WTC11 (cell line): ENCODE results near the gene CLEC20A. TPM values are rescaled to one million over a fixed set of nuclear protein-coding genes. Genes with fewer than 3 reads are reported as not detected.

ENCODE experiments used
- ATF1 ChIP-seq: sonication (generic); formaldehyde crosslinking; IDR thresholded peaks from 2 replicates; pipeline ENCODE4 v1.8.1; 2023; ENCODE audit warnings: mild to moderate bottlenecking, moderate library complexity, missing genetic modification reagents
- ESRRA ChIP-seq: sonication (generic); formaldehyde crosslinking; IDR thresholded peaks from 2 replicates; pipeline ENCODE4 v1.8.1; 2022; ENCODE audit warnings: mild to moderate bottlenecking, missing genetic modification reagents, borderline replicate concordance
- ETV6 ChIP-seq: sonication (generic); formaldehyde crosslinking; IDR thresholded peaks from 2 replicates; pipeline ENCODE4 v1.8.1; 2022; ENCODE audit warnings: mild to moderate bottlenecking, missing genetic modification reagents
- FOXK1 ChIP-seq: sonication (generic); formaldehyde crosslinking; IDR thresholded peaks from 2 replicates; pipeline ENCODE4 v1.8.0; 2022; ENCODE audit warnings: mild to moderate bottlenecking, moderate library complexity, missing genetic modification reagents
- GABPB1 ChIP-seq: sonication (generic); formaldehyde crosslinking; IDR thresholded peaks from 2 replicates; pipeline ENCODE4 v1.8.1; 2023; ENCODE audit warnings: mild to moderate bottlenecking, missing genetic modification reagents
- NFE2L1 ChIP-seq: sonication (generic); formaldehyde crosslinking; IDR thresholded peaks from 2 replicates; pipeline ENCODE4 v1.8.1; 2023; ENCODE audit warnings: missing genetic modification reagents
- NR1H2 ChIP-seq: sonication (generic); formaldehyde crosslinking; IDR thresholded peaks from 2 replicates; pipeline ENCODE4 v1.9.0; 2021; ENCODE audit warnings: mild to moderate bottlenecking, moderate library complexity, missing genetic modification reagents
- SMAD3 ChIP-seq: sonication (generic); formaldehyde crosslinking; IDR thresholded peaks from 2 replicates; pipeline ENCODE4 v1.8.0; 2022; ENCODE audit warnings: missing genetic modification reagents, mild to moderate bottlenecking, borderline replicate concordance
- STAT6 ChIP-seq: sonication (generic); formaldehyde crosslinking; conservative IDR thresholded peaks from 2 replicates; pipeline ENCODE4 v1.8.1; 2023; ENCODE audit warnings: mild to moderate bottlenecking, low read depth, missing genetic modification reagents, moderate library complexity
- ZNF232 ChIP-seq: sonication (generic); formaldehyde crosslinking; IDR thresholded peaks from 2 replicates; pipeline ENCODE4 v1.8.0; 2022; ENCODE audit warnings: mild to moderate bottlenecking, missing genetic modification reagents
- ZNF671 ChIP-seq: fragments of 250-450 bp; sonication (Bioruptor Pico); IDR thresholded peaks from 2 replicates; pipeline ENCODE4 v1.8.0; 2021; ENCODE audit warnings: mild to moderate bottlenecking
- ZSCAN18 ChIP-seq: fragments of 250-450 bp; sonication (Bioruptor Pico); IDR thresholded peaks from 2 replicates; pipeline ENCODE4 v2.1.2; 2022; ENCODE audit warnings: mild to moderate bottlenecking, moderate library complexity
- total RNA-seq: library from RNA; stranded (reverse); gene quantifications from 3 replicates; pipeline ENCODE4 v1.2.3, GENCODE V29; 2021
- TF ChIP-seq, protein P1 (sequence below): fragments of 250-450 bp; sonication (Bioruptor Pico); IDR thresholded peaks from 2 replicates; pipeline ENCODE4 v1.9.0; 2021; ENCODE audit warnings: mild to moderate bottlenecking, borderline replicate concordance
- TF ChIP-seq, protein P2 (sequence below): fragments of 250-450 bp; sonication (Bioruptor Pico); IDR thresholded peaks from 2 replicates; pipeline ENCODE4 v1.9.0; 2021; ENCODE audit warnings: mild to moderate bottlenecking

Gene CLEC20A
- total RNA-seq, 1 experiment from 2014 or later, result not detected

GRCh38 chr1:178542554-178543289 lies 46.0 kb upstream of the CLEC20A start (continued):
- no peak for TF ChIP-seq STAT6 (CRISPR knock-in tag)
- no peak for TF ChIP-seq NR1H2
- TF ChIP-seq NFE2L1 (CRISPR knock-in tag), result no peak
- no peak for TF ChIP-seq ZNF671 (CRISPR knock-in tag)
- TF ChIP-seq, protein P1, sequence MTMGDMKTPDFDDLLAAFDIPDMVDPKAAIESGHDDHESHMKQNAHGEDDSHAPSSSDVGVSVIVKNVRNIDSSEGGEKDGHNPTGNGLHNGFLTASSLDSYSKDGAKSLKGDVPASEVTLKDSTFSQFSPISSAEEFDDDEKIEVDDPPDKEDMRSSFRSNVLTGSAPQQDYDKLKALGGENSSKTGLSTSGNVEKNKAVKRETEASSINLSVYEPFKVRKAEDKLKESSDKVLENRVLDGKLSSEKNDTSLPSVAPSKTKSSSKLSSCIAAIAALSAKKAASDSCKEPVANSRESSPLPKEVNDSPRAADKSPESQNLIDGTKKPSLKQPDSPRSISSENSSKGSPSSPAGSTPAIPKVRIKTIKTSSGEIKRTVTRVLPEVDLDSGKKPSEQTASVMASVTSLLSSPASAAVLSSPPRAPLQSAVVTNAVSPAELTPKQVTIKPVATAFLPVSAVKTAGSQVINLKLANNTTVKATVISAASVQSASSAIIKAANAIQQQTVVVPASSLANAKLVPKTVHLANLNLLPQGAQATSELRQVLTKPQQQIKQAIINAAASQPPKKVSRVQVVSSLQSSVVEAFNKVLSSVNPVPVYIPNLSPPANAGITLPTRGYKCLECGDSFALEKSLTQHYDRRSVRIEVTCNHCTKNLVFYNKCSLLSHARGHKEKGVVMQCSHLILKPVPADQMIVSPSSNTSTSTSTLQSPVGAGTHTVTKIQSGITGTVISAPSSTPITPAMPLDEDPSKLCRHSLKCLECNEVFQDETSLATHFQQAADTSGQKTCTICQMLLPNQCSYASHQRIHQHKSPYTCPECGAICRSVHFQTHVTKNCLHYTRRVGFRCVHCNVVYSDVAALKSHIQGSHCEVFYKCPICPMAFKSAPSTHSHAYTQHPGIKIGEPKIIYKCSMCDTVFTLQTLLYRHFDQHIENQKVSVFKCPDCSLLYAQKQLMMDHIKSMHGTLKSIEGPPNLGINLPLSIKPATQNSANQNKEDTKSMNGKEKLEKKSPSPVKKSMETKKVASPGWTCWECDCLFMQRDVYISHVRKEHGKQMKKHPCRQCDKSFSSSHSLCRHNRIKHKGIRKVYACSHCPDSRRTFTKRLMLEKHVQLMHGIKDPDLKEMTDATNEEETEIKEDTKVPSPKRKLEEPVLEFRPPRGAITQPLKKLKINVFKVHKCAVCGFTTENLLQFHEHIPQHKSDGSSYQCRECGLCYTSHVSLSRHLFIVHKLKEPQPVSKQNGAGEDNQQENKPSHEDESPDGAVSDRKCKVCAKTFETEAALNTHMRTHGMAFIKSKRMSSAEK (CRISPR knock-in tag), result no peak
- TF ChIP-seq ETV6 (CRISPR knock-in tag), result no peak
- no peak for TF ChIP-seq ZSCAN18 (CRISPR knock-in tag)
- TF ChIP-seq ESRRA (CRISPR knock-in tag), result no peak
- no peak for TF ChIP-seq GABPB1 (CRISPR knock-in tag)
- no peak for TF ChIP-seq ZNF232 (CRISPR knock-in tag)
- TF ChIP-seq SMAD3 (CRISPR knock-in tag), result no peak
- TF ChIP-seq, protein P2, sequence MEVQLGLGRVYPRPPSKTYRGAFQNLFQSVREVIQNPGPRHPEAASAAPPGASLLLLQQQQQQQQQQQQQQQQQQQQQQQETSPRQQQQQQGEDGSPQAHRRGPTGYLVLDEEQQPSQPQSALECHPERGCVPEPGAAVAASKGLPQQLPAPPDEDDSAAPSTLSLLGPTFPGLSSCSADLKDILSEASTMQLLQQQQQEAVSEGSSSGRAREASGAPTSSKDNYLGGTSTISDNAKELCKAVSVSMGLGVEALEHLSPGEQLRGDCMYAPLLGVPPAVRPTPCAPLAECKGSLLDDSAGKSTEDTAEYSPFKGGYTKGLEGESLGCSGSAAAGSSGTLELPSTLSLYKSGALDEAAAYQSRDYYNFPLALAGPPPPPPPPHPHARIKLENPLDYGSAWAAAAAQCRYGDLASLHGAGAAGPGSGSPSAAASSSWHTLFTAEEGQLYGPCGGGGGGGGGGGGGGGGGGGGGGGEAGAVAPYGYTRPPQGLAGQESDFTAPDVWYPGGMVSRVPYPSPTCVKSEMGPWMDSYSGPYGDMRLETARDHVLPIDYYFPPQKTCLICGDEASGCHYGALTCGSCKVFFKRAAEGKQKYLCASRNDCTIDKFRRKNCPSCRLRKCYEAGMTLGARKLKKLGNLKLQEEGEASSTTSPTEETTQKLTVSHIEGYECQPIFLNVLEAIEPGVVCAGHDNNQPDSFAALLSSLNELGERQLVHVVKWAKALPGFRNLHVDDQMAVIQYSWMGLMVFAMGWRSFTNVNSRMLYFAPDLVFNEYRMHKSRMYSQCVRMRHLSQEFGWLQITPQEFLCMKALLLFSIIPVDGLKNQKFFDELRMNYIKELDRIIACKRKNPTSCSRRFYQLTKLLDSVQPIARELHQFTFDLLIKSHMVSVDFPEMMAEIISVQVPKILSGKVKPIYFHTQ (CRISPR knock-in tag), result no peak
- peak; percentile 88; the same call in 1 of the 2 replicates for TF ChIP-seq ATF1 (CRISPR knock-in tag)
- TF ChIP-seq FOXK1 (CRISPR knock-in tag), result peak; percentile 30; the same call in 1 of the 2 replicates
